ENCODE measurements around the gene RPL11. TPM values are rescaled to one million over a fixed set of nuclear protein-coding genes. Genes with fewer than 3 reads are reported as not detected.
"Not testable (repeated sequence)": the region's sequence is repeated elsewhere in the genome, so short reads cannot be mapped to it uniquely, and the experiment has no call there.

The RPL11 gene
- 1,338 TPM for polyA plus RNA-seq (2013, experiment 1 of 2; ENCODE audit: insufficient read length)
- polyA plus RNA-seq (2013, experiment 2 of 2; ENCODE audit: insufficient read length): 1,535 TPM

- DNase-seq: peak; percentile 96
These were observed at the start of gene RPL11 for GRCh38 chr1:23691499-23692307. Gene RPL11 (plus strand): TSS chr1:23691806. CDS start chr1:23691824, 18 bp downstream.

GRCh38 chr1:23643736-23644554, 47.7 kb upstream of the RPL11 start:
- DNase-seq: no peak

- no peak for DNase-seq
These were observed 47.1 kb upstream of the RPL11 start for GRCh38 chr1:23644555-23644866.

- DNase-seq: no peak
These were observed 46.3 kb upstream of the RPL11 start for GRCh38 chr1:23645338-23645737.

- no peak for DNase-seq
These were observed 45.5 kb upstream of the RPL11 start for GRCh38 chr1:23646091-23646490.

- DNase-seq: no peak
These were observed 45.1 kb upstream of the RPL11 start for GRCh38 chr1:23646541-23646940.

- no peak for DNase-seq
These were observed 43.0 kb upstream of the RPL11 start for GRCh38 chr1:23648576-23648975.

GRCh38 chr1:23649157-23649556, 42.4 kb upstream of the RPL11 start:
- DNase-seq: not testable (repeated sequence)

- no peak for DNase-seq
These were observed 41.1 kb upstream of the RPL11 start for GRCh38 chr1:23650344-23650990.

GRCh38 chr1:23651069-23651808, 40.4 kb upstream of the RPL11 start:
- peak; percentile 13 for DNase-seq

GRCh38 chr1:23657659-23658275, 33.8 kb upstream of the RPL11 start:
- peak; percentile 57 for DNase-seq

- DNase-seq: no peak
These were observed 30.9 kb upstream of the RPL11 start for GRCh38 chr1:23660671-23661070.

GRCh38 chr1:23661887-23662286, 29.7 kb upstream of the RPL11 start:
- no peak for DNase-seq

- peak; percentile 42 for DNase-seq
These were observed 26.5 kb upstream of the RPL11 start for GRCh38 chr1:23664837-23665795.

- no peak for DNase-seq
These were observed 24.2 kb upstream of the RPL11 start for GRCh38 chr1:23667411-23667810.

GRCh38 chr1:23670709-23671108, 20.9 kb upstream of the RPL11 start:
- DNase-seq: no peak

GRCh38 chr1:23673086-23673813, 18.4 kb upstream of the RPL11 start:
- peak; percentile 62 for DNase-seq

GRCh38 chr1:23679815-23680214, 11.8 kb upstream of the RPL11 start:
- DNase-seq: no peak

GRCh38 chr1:23682946-23683345, 8.7 kb upstream of the RPL11 start:
- no peak for DNase-seq

GRCh38 chr1:23684415-23684814, 7.2 kb upstream of the RPL11 start:
- no peak for DNase-seq
